ENCODE data around the gene SLC25A42. TPM values are rescaled to one million over a fixed set of nuclear protein-coding genes. Genes with fewer than 3 reads are reported as not detected.

SLC25A42 gene
- total and polyA plus RNA-seq, 2 donors (not counting 3 experiments of a cell fraction or from before 2014, with no cell fraction given): 6.2 to 6.3 TPM

- H2AFZ ChIP-seq (ENCODE audit: low read depth, low read length): no peak overlapping the region
- BruUV-seq (replicated peaks): no TSS peak
- H3K4me3 ChIP-seq (replicated peaks in 1 of 3; ENCODE audit: insufficient read depth in 1 of 3, low read depth in 1 of 3, low read length in 3 of 3): no peak overlapping the region
- peaks cover 10% of the 10 kb centered on the region for H3K4me1 ChIP-seq (ENCODE audit: control insufficient read depth, extremely low read depth, insufficient read depth, low read length)
- peak; percentile 8 for FAIRE-seq
- H3K4me2 ChIP-seq (ENCODE audit: insufficient read depth, low read length): no peak overlapping the region
- no peaks in the 10 kb centered on the region for H3K9me1 ChIP-seq (replicated peaks; ENCODE audit: control insufficient read depth, extremely low read depth, insufficient read depth, low read length)
- H3K9me3 ChIP-seq (replicated peaks; ENCODE audit: control insufficient read depth, insufficient read depth, low read length): no peaks in the 10 kb centered on the region
- intact Hi-C loops (cut with micrococcal nuclease): no loop called here
- H4K20me1 ChIP-seq (replicated peaks; ENCODE audit: control insufficient read depth, extremely low read depth, insufficient read depth, low read length): no peaks in the 10 kb centered on the region
- no peak for DNase-seq (ENCODE audit: low read depth, low spot score)
- no peaks in the 10 kb centered on the region for H3K27me3 ChIP-seq (ENCODE audit: control insufficient read depth in 2 of 2, insufficient read depth in 2 of 2, low read length in 2 of 2)
- TF ChIP-seq POLR2A (IDR thresholded peaks at IDR 0.05; ENCODE audit: low read depth, low read length): no peak
- no peak for TF ChIP-seq MAX (IDR thresholded peaks at IDR 0.05; ENCODE audit: insufficient read depth, insufficient read length)
- no peak for TF ChIP-seq EZH2 (IDR thresholded peaks at IDR 0.05; ENCODE audit: borderline replicate concordance, low read depth, low read length, severe bottlenecking)
- TF ChIP-seq POLR2AphosphoS5 (IDR thresholded peaks at IDR 0.05; ENCODE audit: insufficient read depth, low read depth, low read length): no peak
- no peak for TF ChIP-seq FOS (IDR thresholded peaks at IDR 0.05; ENCODE audit: borderline replicate concordance, insufficient read depth, low read length)
- TF ChIP-seq MYC (IDR thresholded peaks at IDR 0.05; ENCODE audit: low read depth, low read length): no peak
- TF ChIP-seq JUN (IDR thresholded peaks at IDR 0.05; ENCODE audit: borderline replicate concordance, insufficient read depth, insufficient read length, low read depth): no peak
- dilution Hi-C loops (cut with MboI; ENCODE audit: extremely low pct_ligation_motif_present, low sequenced_read_pairs): no loop called here
- ChIA-PET POLR2A (no interaction called here), CTCF (interaction anchor here (0.8 kb wide), 1 partner anchor 87 kb away, joined by 3 read pairs; no protein-coding TSS in a partner anchor)
- no peaks in the 10 kb centered on the region for H3K79me2 ChIP-seq (ENCODE audit: control insufficient read depth, insufficient read depth, low read length)
- peaks cover 6 to 31% of the 10 kb centered on the region in 2 experiments for H3K36me3 ChIP-seq (ENCODE audit: control insufficient read depth in 2 of 2, extremely low read depth in 1 of 2, insufficient read depth in 2 of 2, low read length in 2 of 2)
- H3K27ac ChIP-seq (ENCODE audit: insufficient read depth, low read depth, low read length): no peak overlapping the region
- H3K9ac ChIP-seq (replicated peaks; ENCODE audit: extremely low read depth, insufficient read depth, low read length): no peak overlapping the region
Observed at GRCh38 chr19:19059018-19059836, 4.6 kb upstream of the SLC25A42 start.
